ENCODE measurements around the gene NAGLU. TPM values are rescaled to one million over a fixed set of nuclear protein-coding genes. Genes with fewer than 3 reads are reported as not detected.

NAGLU gene
- polyA plus RNA-seq (2011; rRNA removed): 17.8 and 18.0 TPM in 2 replicates
- polyA plus RNA-seq (2012; cell fraction: cytosol; rRNA removed): 33.3 and 49.9 TPM in 2 replicates
- 125 and 164 TPM in 2 replicates for polyA plus RNA-seq (2012; cell fraction: nucleus; rRNA removed)
- 28.2 to 34.5 TPM (median 34.0 TPM) in 3 replicates for polyA plus RNA-seq (2017; fragmentation: RNase III; extraction: RNeasy Plus Mini Kit Qiagen cat#74134 plus additional on column Dnase treatment)
- 22.4 and 34.9 TPM in 2 replicates for polyA minus RNA-seq (2011; rRNA and poly(A)+ RNA removed)

DNA sequence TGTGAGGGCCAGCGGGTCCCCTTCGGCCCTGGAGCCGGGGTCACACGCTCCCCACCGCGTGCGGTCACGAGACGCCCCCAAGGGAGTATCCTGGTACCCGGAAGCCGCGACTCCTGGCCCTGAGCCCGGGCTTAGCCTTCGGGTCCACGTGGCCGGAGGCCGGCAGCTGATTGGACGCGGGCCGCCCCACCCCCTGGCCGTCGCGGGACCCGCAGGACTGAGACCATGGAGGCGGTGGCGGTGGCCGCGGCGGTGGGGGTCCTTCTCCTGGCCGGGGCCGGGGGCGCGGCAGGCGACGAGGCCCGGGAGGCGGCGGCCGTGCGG, at the start of gene NAGLU:
TSS of gene NAGLU (plus strand) at position 194 of the 324 bp plus-strand sequence. CDS start at position 226, 32 bp downstream.
- H3K4me1 ChIP-seq: peaks cover 31% of the 10 kb centered on the region
- POLR2A ChIA-PET: interaction anchor here (0.5 to 2.1 kb wide), 16 partner anchors 9 to 463 kb away, joined by 3 to 22 read pairs (median 6); partner anchors contain the start of genes CAVIN1, PLEKHH3, PSMC3IP and RETREG3
- H3K4me3 ChIP-seq: peak within 1 kb of the TSS; percentile 82
- peak; percentile 88 to 89 for ATAC-seq
- peak within 1 kb of the TSS; percentile 74 for H3K4me2 ChIP-seq
- 0% methylated on average over 1 of the region's 40 CpGs for WGBS (ENCODE audit: missing lambda C conversion rate)
- no peak for FAIRE-seq
- TF ChIP-seq FOSB (CRISPR knock-in tag; IDR thresholded peaks at IDR 0.05) (no peak), TP53 (CRISPR knock-in tag; IDR thresholded peaks at IDR 0.05) (peak; percentile 61; the same call in 1 of the 2 replicates), BHLHE40 (IDR thresholded peaks at IDR 0.05; ENCODE audit: low read depth, low read length) (peak; percentile 93), ESRRA (IDR thresholded peaks at IDR 0.05; ENCODE audit: borderline replicate concordance, low read length) (no peak), GATA3 (IDR thresholded peaks at IDR 0.05; ENCODE audit: borderline replicate concordance) (peak; percentile 41; the same call in 1 of the 2 replicates), CEBPB (IDR thresholded peaks at IDR 0.05) (no peak), MYC (IDR thresholded peaks at IDR 0.05; ENCODE audit: borderline replicate concordance, low read length) (peak; percentile 85), JUN (IDR thresholded peaks at IDR 0.05) (peak; percentile 83 to 96; a peak in 4 of 5 replicates), MAZ (IDR thresholded peaks at IDR 0.05; ENCODE audit: borderline replicate concordance, low read depth, low read length) (0 out of 2 replicates have a peak, but pooled peaks have one; percentile 19), EHF (CRISPR knock-in tag; IDR thresholded peaks at IDR 0.05) (no peak), ZSCAN20 (CRISPR knock-in tag; IDR thresholded peaks at IDR 0.05) (no peak), POLR2A (IDR thresholded peaks at IDR 0.05; ENCODE audit: low read length) (peak; percentile 54), CBX2 (IDR thresholded peaks at IDR 0.05; ENCODE audit: borderline replicate concordance, low read depth) (no peak), PHF8 (IDR thresholded peaks at IDR 0.05; ENCODE audit: borderline replicate concordance, low read depth) (peak; percentile 14; the same call in 1 of the 2 replicates)
- TF ChIP-seq, protein P1, sequence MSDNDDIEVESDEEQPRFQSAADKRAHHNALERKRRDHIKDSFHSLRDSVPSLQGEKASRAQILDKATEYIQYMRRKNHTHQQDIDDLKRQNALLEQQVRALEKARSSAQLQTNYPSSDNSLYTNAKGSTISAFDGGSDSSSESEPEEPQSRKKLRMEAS (IDR thresholded peaks at IDR 0.05): peak; percentile 87
- TF ChIP-seq, protein P2, sequence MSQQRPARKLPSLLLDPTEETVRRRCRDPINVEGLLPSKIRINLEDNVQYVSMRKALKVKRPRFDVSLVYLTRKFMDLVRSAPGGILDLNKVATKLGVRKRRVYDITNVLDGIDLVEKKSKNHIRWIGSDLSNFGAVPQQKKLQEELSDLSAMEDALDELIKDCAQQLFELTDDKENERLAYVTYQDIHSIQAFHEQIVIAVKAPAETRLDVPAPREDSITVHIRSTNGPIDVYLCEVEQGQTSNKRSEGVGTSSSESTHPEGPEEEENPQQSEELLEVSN (IDR thresholded peaks at IDR 0.05; ENCODE audit: borderline replicate concordance, low read depth): peak; percentile 70; the same call in 1 of the 2 replicates
- TF ChIP-seq, protein P3, sequence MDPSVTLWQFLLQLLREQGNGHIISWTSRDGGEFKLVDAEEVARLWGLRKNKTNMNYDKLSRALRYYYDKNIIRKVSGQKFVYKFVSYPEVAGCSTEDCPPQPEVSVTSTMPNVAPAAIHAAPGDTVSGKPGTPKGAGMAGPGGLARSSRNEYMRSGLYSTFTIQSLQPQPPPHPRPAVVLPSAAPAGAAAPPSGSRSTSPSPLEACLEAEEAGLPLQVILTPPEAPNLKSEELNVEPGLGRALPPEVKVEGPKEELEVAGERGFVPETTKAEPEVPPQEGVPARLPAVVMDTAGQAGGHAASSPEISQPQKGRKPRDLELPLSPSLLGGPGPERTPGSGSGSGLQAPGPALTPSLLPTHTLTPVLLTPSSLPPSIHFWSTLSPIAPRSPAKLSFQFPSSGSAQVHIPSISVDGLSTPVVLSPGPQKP (IDR thresholded peaks at IDR 0.05; ENCODE audit: low read depth, low read length): no peak
- TF ChIP-seq, protein P4, sequence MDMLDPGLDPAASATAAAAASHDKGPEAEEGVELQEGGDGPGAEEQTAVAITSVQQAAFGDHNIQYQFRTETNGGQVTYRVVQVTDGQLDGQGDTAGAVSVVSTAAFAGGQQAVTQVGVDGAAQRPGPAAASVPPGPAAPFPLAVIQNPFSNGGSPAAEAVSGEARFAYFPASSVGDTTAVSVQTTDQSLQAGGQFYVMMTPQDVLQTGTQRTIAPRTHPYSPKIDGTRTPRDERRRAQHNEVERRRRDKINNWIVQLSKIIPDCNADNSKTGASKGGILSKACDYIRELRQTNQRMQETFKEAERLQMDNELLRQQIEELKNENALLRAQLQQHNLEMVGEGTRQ (IDR thresholded peaks at IDR 0.05): peak; percentile 97
- no peaks in the 10 kb centered on the region for H3K9me3 ChIP-seq
- H3K27ac ChIP-seq: peak within 1 kb of the TSS; percentile 93 to 97
- CTCF ChIA-PET: interaction anchor here (0.7 to 6.8 kb wide), 15 partner anchors 9 to 516 kb away, joined by 3 to 42 read pairs (median 4); partner anchors contain the start of genes HSD17B1 and NKIRAS2
- peak; percentile 91 to 100 for DNase-seq (ENCODE audit: low read depth in 1 of 2, low spot score in 1 of 2)

DNA sequence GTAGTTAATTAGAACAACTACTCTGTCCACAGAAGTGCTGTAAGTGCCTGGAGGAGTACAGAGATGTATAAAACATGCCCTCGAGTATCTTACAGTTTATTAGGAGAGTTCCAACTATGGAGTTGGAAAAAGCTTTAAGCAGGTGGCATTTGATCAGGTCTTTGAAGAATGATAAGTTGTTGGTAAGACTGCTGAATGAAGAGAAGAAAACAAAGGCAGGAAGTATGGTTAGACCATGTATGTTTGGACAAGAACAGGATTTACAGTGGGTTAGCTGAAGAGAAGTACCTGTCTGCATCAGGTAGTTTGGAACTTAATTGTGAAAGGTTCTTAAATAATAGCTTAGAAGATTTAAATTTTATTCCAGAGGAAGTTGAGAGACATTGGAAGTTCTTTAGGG, 48.0 kb upstream of the NAGLU start:
- ChIA-PET POLR2A (no interaction called here), CTCF (interaction anchor here (0.8 to 2.7 kb wide), 11 partner anchors 12 to 201 kb away, joined by 3 to 11 read pairs (median 4); partner anchors contain the start of gene STAT3)
- H3K27ac ChIP-seq: no peak overlapping the region
- FAIRE-seq: no peak
- ATAC-seq: no peak
- 96% methylated on average over 1 of the region's 1 CpG for WGBS (ENCODE audit: missing lambda C conversion rate)
- DNase-seq (ENCODE audit: low read depth in 1 of 2, low spot score in 1 of 2): no peak
- H3K9me3 ChIP-seq: no peaks in the 10 kb centered on the region
- no peak overlapping the region for H3K4me3 ChIP-seq
- no peak overlapping the region for H3K4me2 ChIP-seq
- H3K4me1 ChIP-seq: no peaks in the 10 kb centered on the region
- TF ChIP-seq, protein P3 (IDR thresholded peaks at IDR 0.05; ENCODE audit: low read depth, low read length): no peak
- TF ChIP-seq RFX5 (IDR thresholded peaks at IDR 0.05) (no peak), CHD4 (IDR thresholded peaks at IDR 0.05; ENCODE audit: borderline replicate concordance) (no peak), ZNF302 (CRISPR knock-in tag; IDR thresholded peaks at IDR 0.05) (no peak), NFE2L2 (conservative IDR thresholded peaks at IDR 0.05; ENCODE audit: low read length) (no peak), ZC3H11A (IDR thresholded peaks at IDR 0.05) (no peak), TP53 (CRISPR knock-in tag; IDR thresholded peaks at IDR 0.05) (no peak), CBX2 (IDR thresholded peaks at IDR 0.05; ENCODE audit: borderline replicate concordance, low read depth) (no peak)
- TF ChIP-seq, protein P2 (IDR thresholded peaks at IDR 0.05; ENCODE audit: borderline replicate concordance, low read depth): no peak

Data from A549 (cell line).